Colon (tissue), 2 donors: ENCODE results near the gene C22orf39.

Experiments
- FAIRE-seq: peaks from 2 replicates; lab custom pipeline; 2012; peaks lifted over from hg19 to GRCh38; lab: Jason Lieb, UNC
- donor health status: control.
- donor health status: control.

C22orf39 gene

DNA sequence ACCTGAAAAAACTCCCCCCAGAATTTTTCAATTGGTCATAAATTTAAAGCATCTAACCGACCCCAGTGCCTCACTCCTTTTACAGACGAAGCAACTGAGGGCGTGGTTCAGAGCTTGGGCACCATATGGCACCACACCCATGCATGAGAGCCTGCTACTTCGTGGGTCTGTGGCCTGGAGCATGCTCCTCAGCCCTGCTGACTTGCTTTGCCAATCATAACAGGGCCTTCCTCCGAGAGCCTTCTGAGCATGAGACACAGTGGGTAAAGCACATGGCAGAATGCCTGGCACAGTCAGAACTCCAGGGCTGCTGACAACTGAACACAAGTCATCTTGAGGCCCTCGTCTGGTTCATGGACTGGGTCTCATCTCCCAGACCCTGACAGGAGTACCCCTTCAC is 49.3 kb downstream of the C22orf39 start:
- no peak for FAIRE-seq

DNA sequence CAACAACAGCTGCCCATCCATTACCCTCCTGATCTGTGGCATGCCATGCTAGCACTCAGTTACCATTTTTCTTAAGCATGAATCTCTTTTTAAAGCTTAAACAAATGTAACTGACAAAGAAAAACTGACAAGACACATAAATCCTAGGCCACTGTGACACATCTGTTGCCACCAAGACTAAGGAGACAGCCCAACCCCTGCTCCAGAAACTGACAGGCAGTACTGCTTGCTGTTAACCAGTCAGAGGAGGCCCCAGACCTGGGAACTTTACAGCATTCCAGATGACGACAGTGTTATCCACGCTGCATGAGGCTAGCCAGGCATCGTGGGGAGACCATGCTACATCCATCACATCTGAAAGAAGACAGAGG is 49.8 kb downstream of the C22orf39 start:
- FAIRE-seq, result no peak

DNA sequence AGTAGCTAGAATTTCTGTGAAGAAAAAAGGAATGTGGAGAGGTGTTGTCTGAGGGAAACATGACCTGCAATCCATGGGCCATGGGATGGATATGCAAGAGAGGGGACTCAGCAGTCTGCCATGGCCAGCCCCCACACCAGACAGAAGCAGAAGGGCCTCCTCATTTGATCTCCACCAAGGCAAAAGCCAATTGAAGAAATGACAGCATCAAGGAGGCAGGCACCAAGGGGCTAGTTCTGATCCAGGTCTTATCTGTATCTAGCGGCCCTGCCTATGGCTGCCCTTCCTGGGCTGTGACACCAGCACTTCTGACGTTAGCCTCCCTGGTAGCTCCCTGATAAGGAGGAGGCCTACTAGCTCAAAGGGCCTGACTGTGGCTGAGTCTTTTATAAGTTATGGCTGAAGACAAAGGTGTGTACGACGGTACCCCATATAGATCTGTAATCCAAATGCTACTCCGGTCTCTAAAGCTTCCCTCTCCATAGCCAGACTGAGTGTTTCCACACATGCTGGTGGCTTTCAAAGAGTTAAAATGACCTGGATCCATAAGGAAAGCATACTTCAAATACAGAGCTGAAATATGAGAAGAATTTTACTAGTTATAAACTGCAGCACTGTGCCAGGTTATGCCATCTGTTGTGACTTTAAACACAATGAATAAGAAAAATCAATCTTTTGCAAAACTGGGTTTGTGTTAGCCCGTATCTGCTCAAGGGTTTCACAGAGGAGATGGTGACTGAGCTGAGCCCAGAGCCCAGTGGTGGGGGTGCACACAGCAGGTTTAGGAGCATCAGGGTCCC is 50.4 kb downstream of the C22orf39 start:
- FAIRE-seq, result no peak

DNA sequence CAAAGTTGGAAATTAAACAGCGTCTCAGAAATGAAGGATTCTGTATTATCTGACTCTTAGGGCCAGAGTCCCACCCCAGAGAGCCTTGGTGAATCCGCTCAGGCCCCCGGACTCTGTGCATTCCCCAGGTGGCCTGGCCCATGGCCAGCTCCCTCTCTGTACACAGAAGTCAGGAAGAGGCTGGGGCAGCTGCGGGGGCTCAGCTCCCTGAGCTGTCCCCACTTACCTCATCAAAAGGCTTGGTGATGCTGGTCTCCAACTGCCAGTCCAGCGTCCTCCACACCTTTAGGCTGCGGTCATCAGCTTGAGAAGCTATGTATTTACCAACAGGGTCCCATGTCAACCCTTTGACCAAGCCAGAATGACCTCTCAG is 51.0 kb downstream of the C22orf39 start:
- FAIRE-seq, result no peak

DNA sequence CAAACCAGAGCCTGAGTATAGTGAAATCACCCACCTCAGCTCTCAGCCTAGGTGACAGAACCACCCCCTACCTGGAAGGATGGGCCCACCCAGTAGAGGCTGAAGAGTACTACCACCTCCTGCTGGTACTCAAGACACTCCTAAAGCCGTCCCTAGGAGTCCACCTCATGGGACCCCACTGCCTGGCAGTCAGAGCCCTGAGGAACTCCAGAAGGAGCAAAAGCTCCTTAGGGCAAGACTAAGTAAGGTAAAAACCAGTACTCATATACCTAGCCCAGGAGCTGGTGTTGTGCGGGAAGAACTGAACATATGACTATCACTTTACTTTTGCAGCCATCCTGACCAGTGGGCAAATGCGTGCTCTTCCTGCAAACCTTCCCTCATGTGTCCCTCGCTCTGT is 52.2 kb downstream of the C22orf39 start:
- FAIRE-seq, result no peak

DNA sequence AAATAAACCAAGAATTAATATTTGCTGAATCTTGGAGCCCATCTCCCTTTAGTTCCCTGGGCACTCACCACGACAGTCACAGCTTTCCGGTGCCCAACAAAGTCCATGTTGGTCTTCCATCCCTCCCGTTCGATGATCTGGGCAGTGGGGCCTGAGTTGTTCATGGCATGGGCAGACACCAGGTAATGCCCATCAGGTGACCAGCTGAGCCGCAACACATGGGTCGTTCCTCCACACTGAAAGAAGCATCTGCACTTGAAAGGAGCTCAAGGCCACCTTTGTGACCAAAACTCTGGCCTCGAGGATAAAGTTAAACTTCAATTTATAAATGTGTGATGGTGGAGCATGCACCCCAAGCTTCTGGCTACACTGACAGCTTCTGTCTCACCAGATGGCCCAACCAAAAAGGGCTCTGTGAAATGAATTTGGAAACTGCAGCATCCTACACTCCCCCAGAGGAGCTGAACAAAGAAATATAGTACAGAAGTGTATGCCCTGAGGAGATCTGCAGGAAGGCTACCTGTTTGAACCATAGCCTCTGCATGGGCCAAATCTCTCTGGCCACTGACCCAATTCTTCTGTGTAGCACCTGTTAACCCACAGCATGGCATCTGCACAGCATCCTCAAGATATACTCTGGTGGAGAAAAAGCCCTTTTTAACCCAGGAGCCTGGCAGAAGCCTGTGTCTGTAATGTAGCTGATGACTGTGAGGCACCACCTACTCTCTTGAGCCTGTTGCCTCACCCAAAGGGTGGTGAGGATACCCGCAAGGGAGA is 53.0 kb downstream of the C22orf39 start:
- FAIRE-seq, result no peak

DNA sequence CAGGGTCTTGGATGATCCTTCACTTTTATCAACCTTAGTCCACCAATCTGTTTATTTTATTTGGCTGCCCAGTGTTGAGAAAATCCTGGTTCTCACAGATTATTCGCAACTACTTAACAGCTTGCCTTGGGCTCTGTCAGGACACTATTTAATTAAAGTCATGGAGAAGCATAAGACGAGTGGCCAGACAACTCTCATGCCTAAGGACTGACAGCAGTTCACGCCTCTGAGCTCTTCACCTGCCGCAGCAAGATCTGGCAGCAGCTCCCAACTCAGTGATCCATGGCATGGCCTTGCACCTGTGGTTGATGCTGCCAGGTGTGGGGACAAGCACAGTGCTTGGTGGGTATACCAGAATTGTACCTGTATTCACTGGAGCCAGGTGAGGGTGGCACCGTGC is 53.8 kb downstream of the C22orf39 start:
- no peak for FAIRE-seq
